ENCODE data around the gene PRSS50.

The PRSS50 gene

DNA sequence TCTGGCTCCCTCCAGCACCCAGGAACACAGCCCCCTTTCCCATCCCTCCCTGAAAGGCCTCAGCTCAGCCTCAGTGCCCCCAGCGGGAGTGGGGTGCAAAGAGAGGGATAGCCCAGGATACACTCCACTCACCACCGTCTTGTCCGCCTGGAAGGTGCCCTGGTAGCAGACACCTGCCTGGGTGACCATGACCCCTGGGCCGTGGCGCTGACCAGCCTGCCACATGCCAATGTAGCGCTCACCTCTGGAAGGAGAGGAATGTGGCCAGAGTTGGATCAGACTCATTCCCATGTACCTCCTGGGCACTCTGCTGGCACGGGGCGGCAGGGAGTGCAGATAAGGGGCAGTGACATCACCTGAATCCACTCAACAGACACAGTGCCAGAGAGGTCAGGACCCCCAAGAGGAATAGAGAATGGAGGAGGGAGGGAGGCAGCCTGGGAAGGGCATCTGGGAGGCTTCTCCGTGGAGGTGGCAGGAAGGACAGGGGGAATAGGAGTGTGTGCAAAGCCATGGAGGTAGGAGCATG is 37.3 kb downstream of the PRSS50 start:
- H3K27ac ChIP-seq = no peak overlapping the region
- TF ChIP-seq CTCF (conservative IDR thresholded peaks at IDR 0.05) = no peak

- no peak for TF ChIP-seq CTCF (conservative IDR thresholded peaks at IDR 0.05)
- no peak overlapping the region for H3K27ac ChIP-seq
Observed at GRCh38 chr3:46679681-46680080, 38.0 kb downstream of the PRSS50 start.

DNA sequence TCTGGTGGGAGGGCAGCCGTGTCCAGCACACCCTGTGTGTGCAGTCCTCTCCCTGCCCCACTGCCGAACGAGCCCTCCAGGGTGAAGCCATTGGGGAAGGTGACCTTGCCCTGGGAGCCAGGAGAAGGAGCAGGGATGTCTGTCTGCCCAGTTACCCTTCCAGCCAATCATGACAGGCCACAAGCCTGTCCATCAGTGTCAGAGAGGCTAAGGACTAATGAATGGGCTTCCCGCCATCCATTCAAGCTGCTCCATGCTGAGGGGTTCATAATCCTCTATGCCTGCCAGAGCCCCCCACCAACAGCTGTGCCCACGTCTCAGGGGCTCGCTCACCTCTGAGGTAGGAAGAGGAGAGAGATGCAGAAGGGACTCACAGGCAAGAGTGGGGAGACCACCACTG is 39.4 kb downstream of the PRSS50 start:
- H3K27ac ChIP-seq = no peak overlapping the region
- TF ChIP-seq CTCF (conservative IDR thresholded peaks at IDR 0.05) = no peak

GRCh38 chr3:46677411-46677726 is 40.3 kb downstream of the PRSS50 start:
- H3K27ac ChIP-seq = no peak overlapping the region
- TF ChIP-seq CTCF (conservative IDR thresholded peaks at IDR 0.05) = no peak

GRCh38 chr3:46676601-46677410 is 40.9 kb downstream of the PRSS50 start:
- TF ChIP-seq CTCF (conservative IDR thresholded peaks at IDR 0.05) = no peak

DNA sequence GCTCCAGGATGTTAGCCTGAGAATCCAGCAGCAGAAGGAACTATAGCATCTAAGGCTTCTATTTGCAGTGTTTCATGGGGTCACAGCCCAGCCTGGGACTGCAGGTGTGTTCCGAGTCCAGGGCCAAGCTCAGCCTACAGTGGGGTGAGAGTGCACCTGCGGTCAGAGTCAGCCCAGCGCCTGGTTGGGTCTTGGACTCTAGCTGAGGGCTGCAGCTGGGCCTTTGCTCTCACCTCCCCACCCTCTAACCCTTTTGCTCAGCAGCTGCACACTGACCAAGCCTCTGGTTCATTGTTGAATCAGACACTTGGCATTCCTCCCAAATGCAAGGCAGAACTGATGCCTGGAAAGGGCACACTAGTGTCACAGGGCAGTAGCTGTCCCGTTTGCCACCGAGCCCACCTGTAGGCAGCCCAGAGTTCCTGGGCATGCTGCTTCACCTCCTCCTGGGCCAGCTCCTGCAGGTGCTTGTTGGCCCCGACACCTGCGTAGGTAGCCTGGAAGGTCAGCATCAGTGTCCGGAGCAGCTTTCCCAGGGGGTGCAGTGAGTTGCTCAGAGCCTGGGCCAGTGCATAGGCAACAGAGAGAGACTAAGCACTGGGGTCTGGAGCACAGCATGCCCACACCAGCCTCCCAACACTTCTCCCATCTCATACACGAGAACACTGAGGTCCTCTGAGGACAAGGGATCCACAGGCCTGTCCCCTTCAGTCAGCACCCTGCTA is 41.7 kb downstream of the PRSS50 start:
- TF ChIP-seq CTCF (conservative IDR thresholded peaks at IDR 0.05) = no peak
- no peak overlapping the region for H3K27ac ChIP-seq

More at GRCh38 chr3:46676601-46677410, 40.9 kb downstream of the PRSS50 start:
- no peak overlapping the region for H3K27ac ChIP-seq

DNA sequence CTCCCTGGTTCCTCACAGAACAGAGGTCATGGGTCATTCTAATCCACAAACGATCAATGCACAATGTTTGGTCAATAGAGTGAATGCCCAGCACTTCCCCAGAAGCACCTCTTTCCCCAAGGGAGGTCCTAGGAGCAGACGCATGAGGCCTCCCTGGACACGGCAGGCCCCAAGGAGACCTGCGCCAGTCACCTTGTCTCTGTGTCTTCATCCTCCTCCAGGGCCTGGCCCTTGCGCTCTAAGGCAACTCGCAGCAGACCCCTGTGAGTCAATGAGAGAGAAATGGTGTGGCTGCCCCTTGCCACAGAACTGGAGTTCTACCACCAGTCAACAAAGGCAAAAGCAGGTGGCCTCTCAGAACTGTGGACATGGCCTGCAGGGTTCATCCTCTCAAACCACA is 42.2 kb downstream of the PRSS50 start:
- TF ChIP-seq CTCF (conservative IDR thresholded peaks at IDR 0.05) = no peak
- H3K27ac ChIP-seq = no peak overlapping the region

Data from VCaP (cell line).